GM21529 (cell line): Measurements from ENCODE around the gene CCDC7.
"Not testable (repeated sequence)": the region's sequence is repeated elsewhere in the genome, so short reads cannot be mapped to it uniquely, and the experiment has no call there.

Experiments
- ATAC-seq: cut with Tn5 transposase; IDR thresholded peaks from one replicate; pipeline ENCODE4 v1.9.1; 2021; ENCODE audit not compliant: unreplicated experiment

Gene CCDC7

GRCh38 chr10:32446536-32447406 lies 831 bp downstream of the CCDC7 start:
- ATAC-seq, result peak; percentile 11

GRCh38 chr10:32454148-32454547 lies 8.2 kb downstream of the CCDC7 start:
- no peak for ATAC-seq

DNA sequence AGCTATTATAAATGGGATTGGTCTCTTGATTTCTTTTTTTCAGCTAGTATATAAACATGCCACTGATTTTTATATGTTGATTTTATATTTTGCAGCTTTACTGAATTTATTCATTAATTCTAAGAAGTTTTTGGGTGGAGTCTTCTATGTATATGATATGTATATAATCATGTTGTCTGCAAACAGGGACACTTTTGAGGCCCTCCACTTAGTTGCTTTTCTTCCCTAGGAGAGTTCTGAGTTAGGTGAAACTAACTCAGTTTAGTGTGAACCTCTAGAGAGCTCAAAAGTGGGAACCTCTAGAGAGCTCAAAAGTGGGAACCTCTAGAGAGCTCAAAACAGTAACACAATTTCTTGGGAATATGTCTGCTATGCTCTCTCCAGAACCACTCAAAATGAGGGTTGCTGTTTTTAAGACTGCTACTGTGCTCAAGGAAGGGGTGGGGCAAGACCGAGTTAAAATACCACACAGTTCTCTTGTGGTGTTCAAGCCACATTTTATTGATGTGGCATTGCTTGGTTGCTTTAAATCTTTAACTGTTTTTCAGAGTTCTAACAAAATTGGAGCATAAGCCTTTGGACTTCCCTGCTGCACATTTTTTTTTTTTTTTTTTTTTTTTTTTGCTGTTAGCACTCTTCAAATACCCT lies 13.2 kb downstream of the CCDC7 start:
- ATAC-seq, result no peak

GRCh38 chr10:32461203-32461602 lies 15.3 kb downstream of the CCDC7 start:
- ATAC-seq, result peak; percentile 79

GRCh38 chr10:32471232-32471631 lies 25.3 kb downstream of the CCDC7 start:
- ATAC-seq, result no peak

GRCh38 chr10:32477499-32477898 lies 31.6 kb downstream of the CCDC7 start:
- no peak for ATAC-seq

GRCh38 chr10:32481606-32482005 lies 35.7 kb downstream of the CCDC7 start:
- ATAC-seq, result no peak

- not testable (repeated sequence) for ATAC-seq
Observed at GRCh38 chr10:32483019-32483502, 37.1 kb downstream of the CCDC7 start.

DNA sequence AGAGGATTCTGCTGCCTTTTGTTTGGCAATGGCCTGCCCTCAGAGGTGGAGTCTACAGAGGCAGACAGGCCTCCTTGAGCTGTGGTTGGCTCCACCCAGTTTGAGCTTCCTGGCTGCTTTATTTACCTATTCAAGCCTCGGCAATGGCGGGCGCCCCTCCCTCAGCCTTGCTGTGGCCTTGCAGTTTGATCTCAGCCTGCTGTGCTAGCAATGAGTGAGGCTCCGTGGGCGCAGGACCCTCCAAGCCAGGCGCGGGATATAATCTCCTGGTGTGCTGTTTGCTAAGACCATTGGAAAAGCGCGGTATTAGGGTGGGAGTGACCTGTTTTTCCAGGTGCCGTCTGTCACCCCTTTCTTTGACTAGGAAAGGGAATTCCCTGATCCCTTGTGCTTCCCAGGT lies 42.1 kb downstream of the CCDC7 start:
- ATAC-seq, result not testable (repeated sequence)

- ATAC-seq, result no peak
Observed at GRCh38 chr10:32489158-32489557, 43.2 kb downstream of the CCDC7 start.

DNA sequence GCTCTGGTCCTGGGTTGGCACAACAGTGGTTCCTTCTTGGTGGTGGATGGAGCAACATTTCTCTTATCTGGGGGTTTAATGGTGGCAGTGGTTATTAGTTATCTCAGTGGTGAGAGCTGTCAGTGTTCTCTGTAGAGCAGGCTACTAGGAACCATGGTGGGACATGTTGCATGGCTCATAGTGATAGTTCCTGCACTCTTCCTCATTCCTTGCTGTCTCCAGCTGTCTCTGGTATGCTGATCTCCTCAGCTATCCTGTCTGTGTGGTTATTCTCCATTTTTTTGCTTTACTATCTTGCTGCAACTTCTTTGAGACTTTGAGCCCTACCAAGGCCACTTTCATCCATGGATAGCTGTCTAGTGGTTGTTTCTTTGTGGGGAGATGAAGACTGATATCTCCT lies 44.0 kb downstream of the CCDC7 start:
- ATAC-seq, result no peak

DNA sequence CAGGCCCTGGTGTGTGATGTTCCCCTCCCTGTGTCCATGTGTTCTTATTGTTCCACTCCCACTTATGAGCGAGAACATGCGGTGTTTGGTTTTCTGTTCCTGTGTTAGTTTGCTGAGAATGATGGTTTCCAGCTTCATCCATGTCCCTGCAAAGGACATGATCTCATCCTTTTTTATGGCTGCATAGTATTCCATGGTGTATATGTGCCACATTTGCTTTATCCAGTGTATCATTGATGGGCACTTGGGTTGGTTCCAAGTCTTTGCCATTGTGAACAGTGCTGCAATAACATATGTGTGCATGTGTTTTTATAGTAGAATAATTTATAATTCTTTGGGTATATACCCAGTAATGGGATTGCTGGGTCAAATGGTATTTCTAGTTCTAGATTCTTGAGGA lies 48.6 kb downstream of the CCDC7 start:
- ATAC-seq, result not testable (repeated sequence)

DNA sequence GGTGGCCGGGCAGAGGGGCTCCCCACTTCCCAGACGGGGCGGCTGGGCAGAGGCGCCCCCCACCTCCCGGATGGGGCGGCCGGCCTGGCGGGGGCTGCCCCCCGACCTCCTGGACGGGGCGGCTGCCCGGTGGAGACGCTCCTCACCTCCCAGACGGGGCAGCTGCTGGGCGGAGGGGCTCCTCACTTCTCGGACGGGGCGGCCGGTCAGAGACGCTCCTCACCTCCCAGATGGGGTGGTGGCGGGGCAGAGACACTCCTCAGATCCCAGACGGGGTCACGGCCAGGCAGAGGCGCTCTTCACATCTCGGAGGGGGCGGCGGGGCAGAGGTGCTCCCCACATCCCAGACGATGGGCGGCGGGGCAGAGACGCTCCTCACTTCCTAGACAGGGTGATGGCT lies 54.2 kb downstream of the CCDC7 start:
- not testable (repeated sequence) for ATAC-seq

DNA sequence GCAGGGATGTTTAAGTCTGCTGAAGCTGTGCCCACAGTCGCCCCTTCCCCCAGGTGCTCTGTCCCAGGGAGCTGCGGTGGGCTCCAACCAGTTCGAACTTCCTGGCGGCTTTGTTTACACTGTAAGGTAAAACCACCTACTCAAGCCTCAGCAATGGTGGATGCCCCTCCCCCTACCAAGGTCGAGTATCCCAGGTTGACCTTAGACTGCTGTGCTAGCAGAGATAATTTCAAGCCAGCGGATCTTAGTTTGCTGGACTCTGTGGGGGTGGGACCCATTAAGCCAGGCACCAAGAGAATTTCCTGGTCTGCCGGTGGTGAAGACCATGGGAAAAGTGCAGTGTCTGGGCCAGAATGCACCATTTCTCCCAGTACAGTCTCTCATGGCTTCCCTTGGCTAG lies 56.0 kb downstream of the CCDC7 start:
- no peak for ATAC-seq

GRCh38 chr10:32505762-32506420 lies 60.0 kb downstream of the CCDC7 start:
- not testable (repeated sequence) for ATAC-seq

DNA sequence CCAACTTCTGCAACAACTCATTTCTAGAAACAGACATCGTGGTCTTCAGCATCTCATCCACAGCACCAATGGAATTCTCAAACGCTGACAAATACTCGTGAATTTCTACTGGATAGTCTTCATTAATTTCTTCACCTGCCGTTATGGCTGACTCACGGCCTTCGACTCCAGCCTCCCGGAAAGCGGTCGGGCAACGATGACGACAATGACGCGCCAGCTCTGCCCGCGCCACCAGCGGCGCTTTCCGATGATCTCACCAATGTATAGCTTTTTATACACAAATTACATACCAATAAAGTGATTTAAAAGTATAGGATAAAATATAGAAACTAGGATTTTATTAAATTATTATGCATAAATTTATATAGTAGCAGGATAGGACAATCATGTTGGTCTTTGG lies 65.7 kb downstream of the CCDC7 start:
- no peak for ATAC-seq

GRCh38 chr10:32516567-32517495 lies 70.9 kb downstream of the CCDC7 start:
- no peak for ATAC-seq

GRCh38 chr10:32530231-32530630 lies 84.3 kb downstream of the CCDC7 start:
- ATAC-seq, result no peak

DNA sequence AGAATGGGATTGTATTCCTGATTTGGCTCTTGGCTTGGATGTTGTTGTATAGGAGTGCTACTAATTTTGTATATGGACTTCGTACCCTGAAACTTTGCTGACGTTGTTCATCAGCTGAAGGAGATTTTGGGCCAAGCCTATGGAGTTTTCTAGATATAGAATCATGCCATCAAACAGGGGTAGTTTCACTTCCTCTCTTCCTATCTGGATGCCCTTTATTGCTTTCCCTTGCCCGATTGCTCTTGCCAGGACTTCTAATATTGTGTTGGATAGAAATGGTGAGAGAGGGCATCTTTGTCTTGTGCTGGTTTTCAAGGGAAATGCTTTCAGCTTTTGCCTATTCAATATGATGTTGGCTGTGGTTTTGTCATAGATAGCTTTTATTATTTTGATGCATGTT lies 92.3 kb downstream of the CCDC7 start:
- ATAC-seq, result no peak

- ATAC-seq, result no peak
Observed at GRCh38 chr10:32540691-32541470, 94.9 kb downstream of the CCDC7 start.
